DOHH2 (cell line): Measurements from ENCODE around the gene TLR5.

Source experiments
- H3F3A ChIP-seq: fragments of 200-600 bp; sonication (generic), shearing (Covaris generic); 2 replicates; pipeline ENCODE4 v1.6.0; 2016; ENCODE audit warnings: antibody characterized with exemption, mild to moderate bottlenecking; ENCODE audit not compliant: control insufficient read depth, insufficient read depth
- H3K27ac ChIP-seq: fragments of 200-600 bp; sonication (generic); 2 replicates; pipeline ENCODE4 v1.5.1; 2014; ENCODE audit warnings: low read depth, mild to moderate bottlenecking, low read length, moderate library complexity
- H3K27me3 ChIP-seq: fragments of 200-600 bp; sonication (generic); 2 replicates; pipeline ENCODE4 v1.6.1; 2014; ENCODE audit warnings: mild to moderate bottlenecking, low read length, mixed read lengths; ENCODE audit not compliant: control insufficient read depth
- H3K36me3 ChIP-seq: fragments of 200-600 bp; sonication (generic); 2 replicates; pipeline ENCODE4 v1.6.1; 2014; ENCODE audit warnings: mild to moderate bottlenecking, low read length, moderate library complexity, mixed read lengths; ENCODE audit not compliant: control insufficient read depth
- H3K4me1 ChIP-seq: fragments of 200-600 bp; sonication (generic); 2 replicates; pipeline ENCODE4 v1.6.1; 2014; ENCODE audit warnings: mild to moderate bottlenecking, low read length, mixed read lengths; ENCODE audit not compliant: control insufficient read depth
- H3K4me2 ChIP-seq: fragments of 200-600 bp; sonication (generic); 2 replicates; pipeline ENCODE4 v1.6.0; 2014; ENCODE audit warnings: mild to moderate bottlenecking, low read length, moderate library complexity
- H3K4me3 ChIP-seq: fragments of 200-600 bp; sonication (generic); 2 replicates; pipeline ENCODE4 v1.5.1; 2014; ENCODE audit warnings: mild to moderate bottlenecking, low read length, mixed read lengths
- H3K79me2 ChIP-seq: fragments of 200-600 bp; sonication (generic); 2 replicates; pipeline ENCODE4 v1.6.1; 2014; ENCODE audit warnings: mild to moderate bottlenecking, low read length, mixed read lengths; ENCODE audit not compliant: control insufficient read depth
- H3K9me2 ChIP-seq: fragments of 200-600 bp; sonication (generic); replicated peaks from 2 replicates; pipeline ENCODE4 v1.6.1; 2014; ENCODE audit warnings: mild to moderate bottlenecking, low read length, mixed read lengths; ENCODE audit not compliant: control insufficient read depth
- H3K9me3 ChIP-seq: fragments of 200-600 bp; sonication (generic); 2 replicates; pipeline ENCODE4 v1.6.1; 2014; ENCODE audit warnings: antibody characterized with exemption, low read length, mixed read lengths; ENCODE audit not compliant: control insufficient read depth, insufficient read depth
- H4K20me1 ChIP-seq: fragments of 200-600 bp; sonication (generic); 2 replicates; pipeline ENCODE4 v1.6.0; 2014; ENCODE audit warnings: low read depth, mild to moderate bottlenecking, antibody characterized with exemption, low read length, moderate library complexity; ENCODE audit not compliant: control insufficient read depth, insufficient read depth
- CTCF ChIP-seq: fragments of 200-600 bp; sonication (generic); IDR thresholded peaks from one replicate; pipeline ENCODE4 v1.5.1; 2014; ENCODE audit warnings: antibody characterized with exemption, mild to moderate bottlenecking, low read depth, low read length; ENCODE audit not compliant: poor library complexity, severe bottlenecking
- EZH2phosphoT487 ChIP-seq: fragments of 200-600 bp; sonication (generic); IDR thresholded peaks from 2 replicates; pipeline ENCODE4 v1.6.1; 2017; ENCODE audit warnings: borderline replicate concordance, mild to moderate bottlenecking, antibody characterized with exemption, low read length, moderate library complexity, mixed read lengths

The TLR5 gene

DNA sequence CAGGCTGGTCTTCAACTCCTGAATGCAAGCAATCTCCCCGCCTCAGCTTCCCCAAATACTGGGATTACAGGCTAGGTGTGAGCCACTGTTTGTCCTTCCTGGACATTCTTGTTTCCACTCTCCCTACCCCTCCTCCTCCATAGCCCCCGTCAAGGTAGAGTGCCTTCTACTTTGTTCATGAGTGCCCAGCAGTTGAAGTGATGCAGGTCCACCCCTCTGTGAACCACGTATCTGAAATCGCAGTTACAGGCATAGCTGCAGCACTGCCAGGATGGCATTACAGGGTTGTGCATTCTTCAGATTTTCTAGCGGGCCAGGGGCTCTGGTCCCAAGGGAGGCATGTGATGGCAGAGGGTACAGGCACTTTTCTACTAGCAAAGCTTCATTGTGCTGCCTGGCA is 7.4 kb upstream of the TLR5 start:
- H3K79me2 ChIP-seq = no peaks in the 10 kb centered on the region
- H3F3A ChIP-seq = no peaks in the 10 kb centered on the region
- no peaks in the 10 kb centered on the region for H3K27me3 ChIP-seq
- no peaks in the 10 kb centered on the region for H3K36me3 ChIP-seq
- no peak overlapping the region for H3K4me2 ChIP-seq
- H3K27ac ChIP-seq = no peak overlapping the region
- H3K9me2 ChIP-seq = no peaks in the 10 kb centered on the region
- no peak overlapping the region for H3K4me3 ChIP-seq
- 0 out of 2 replicates have a peak, but pooled peaks cover 4% of the 10 kb centered on the region for H3K9me3 ChIP-seq
- no peaks in the 10 kb centered on the region for H4K20me1 ChIP-seq
- no peaks in the 10 kb centered on the region for H3K4me1 ChIP-seq
- TF ChIP-seq EZH2phosphoT487 = no peak
- no peak for TF ChIP-seq CTCF

GRCh38 chr1:223147873-223148272 is 4.8 kb upstream of the TLR5 start:
- Histone ChIP-seq H3K4me2 (no peak overlapping the region), H3K4me1 (peaks cover 6% of the 10 kb centered on the region), H3K9me3 (0 out of 2 replicates have a peak, but pooled peaks cover 4% of the 10 kb centered on the region), H3K4me3 (no peak overlapping the region), H3K9me2 (no peaks in the 10 kb centered on the region), H3K27me3 (no peaks in the 10 kb centered on the region), H3K79me2 (no peaks in the 10 kb centered on the region), H3K27ac (no peak overlapping the region), H3K36me3 (no peaks in the 10 kb centered on the region), H4K20me1 (no peaks in the 10 kb centered on the region), H3F3A (no peaks in the 10 kb centered on the region)
- no peak for TF ChIP-seq CTCF
- TF ChIP-seq EZH2phosphoT487 = no peak

DNA sequence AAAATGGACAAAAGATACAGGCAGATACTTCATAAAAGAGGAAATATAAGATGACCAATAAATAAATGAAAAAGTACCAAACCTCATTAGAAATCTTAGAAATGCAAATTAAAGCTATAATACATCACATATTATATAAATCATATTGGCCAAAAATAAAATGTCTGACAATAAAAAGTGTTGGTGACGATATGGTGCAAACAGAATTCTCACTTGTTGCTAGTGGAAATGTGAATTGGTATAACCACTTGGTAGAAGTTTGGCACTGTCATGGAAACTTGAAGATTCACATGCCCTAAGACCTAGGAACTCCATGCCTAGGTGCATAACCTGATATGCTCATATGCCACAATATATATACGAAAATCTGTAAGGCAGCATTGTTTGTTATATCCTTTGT is 4.4 kb upstream of the TLR5 start:
- Histone ChIP-seq H3K27ac (no peak overlapping the region), H3K27me3 (no peaks in the 10 kb centered on the region), H4K20me1 (no peaks in the 10 kb centered on the region), H3K36me3 (no peaks in the 10 kb centered on the region), H3K9me2 (no peaks in the 10 kb centered on the region), H3K79me2 (no peaks in the 10 kb centered on the region), H3F3A (no peaks in the 10 kb centered on the region), H3K4me1 (peaks cover 6% of the 10 kb centered on the region), H3K4me3 (no peak overlapping the region), H3K9me3 (0 out of 2 replicates have a peak, but pooled peaks cover 4% of the 10 kb centered on the region), H3K4me2 (no peak overlapping the region)
- TF ChIP-seq EZH2phosphoT487 = no peak

DNA sequence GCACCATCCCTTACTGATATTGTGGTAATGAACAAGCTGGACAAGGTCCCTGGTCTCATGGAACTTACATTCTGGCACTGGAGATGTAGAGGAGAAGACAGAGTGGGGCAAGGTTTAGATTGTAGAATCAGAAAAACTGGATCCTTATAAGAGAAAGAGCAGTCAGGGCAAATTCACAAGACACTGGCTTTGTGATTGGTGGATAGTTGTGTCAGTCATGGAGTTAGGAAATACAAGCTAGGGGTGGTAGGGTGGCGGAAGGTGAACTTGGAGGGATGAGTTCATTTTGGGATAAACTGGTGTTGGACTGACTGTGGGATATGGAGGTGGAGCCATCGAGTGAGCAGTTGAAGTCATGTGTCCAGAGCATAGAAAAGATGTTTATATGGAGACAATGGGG is 3.7 kb upstream of the TLR5 start:
- Histone ChIP-seq H3K27ac (no peak overlapping the region), H3K9me2 (no peaks in the 10 kb centered on the region), H3K27me3 (no peaks in the 10 kb centered on the region), H3K9me3 (0 out of 2 replicates have a peak, but pooled peaks cover 4% of the 10 kb centered on the region), H3K4me1 (peaks cover 6% of the 10 kb centered on the region), H3K79me2 (no peaks in the 10 kb centered on the region), H3F3A (no peaks in the 10 kb centered on the region), H3K4me3 (no peak overlapping the region), H3K4me2 (no peak overlapping the region), H4K20me1 (no peaks in the 10 kb centered on the region), H3K36me3 (no peaks in the 10 kb centered on the region)
- TF ChIP-seq CTCF (no peak), EZH2phosphoT487 (no peak)
